ENCODE measurements around the gene ZCCHC17.

DNA sequence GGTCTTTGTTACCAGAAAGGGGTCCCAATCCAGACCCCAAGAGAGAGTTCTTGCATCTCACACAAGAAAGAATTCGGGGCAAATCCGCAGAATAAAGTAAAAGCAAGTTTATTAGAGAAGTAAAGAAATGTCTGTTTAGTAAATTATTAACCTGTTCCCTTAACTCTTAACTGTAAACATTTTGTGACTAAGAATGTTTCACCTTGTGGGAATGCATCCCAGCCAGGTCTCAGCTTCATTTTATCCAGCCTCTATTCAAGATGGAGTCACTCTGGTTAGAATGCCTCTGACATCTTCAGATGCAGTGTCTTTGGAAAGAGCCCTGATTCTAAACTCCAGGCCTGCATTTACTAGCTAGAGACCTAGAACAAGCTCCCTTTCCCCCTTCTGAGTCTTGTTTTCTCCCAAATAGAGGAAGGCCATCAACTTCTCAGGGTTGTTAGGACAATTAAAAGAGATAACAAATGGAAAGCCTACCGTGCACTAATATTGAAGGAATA is 80.6 kb downstream of the ZCCHC17 start:
- no peak for TF ChIP-seq POLR2A (IDR thresholded peaks at IDR 0.05)
- TF ChIP-seq, protein P1, sequence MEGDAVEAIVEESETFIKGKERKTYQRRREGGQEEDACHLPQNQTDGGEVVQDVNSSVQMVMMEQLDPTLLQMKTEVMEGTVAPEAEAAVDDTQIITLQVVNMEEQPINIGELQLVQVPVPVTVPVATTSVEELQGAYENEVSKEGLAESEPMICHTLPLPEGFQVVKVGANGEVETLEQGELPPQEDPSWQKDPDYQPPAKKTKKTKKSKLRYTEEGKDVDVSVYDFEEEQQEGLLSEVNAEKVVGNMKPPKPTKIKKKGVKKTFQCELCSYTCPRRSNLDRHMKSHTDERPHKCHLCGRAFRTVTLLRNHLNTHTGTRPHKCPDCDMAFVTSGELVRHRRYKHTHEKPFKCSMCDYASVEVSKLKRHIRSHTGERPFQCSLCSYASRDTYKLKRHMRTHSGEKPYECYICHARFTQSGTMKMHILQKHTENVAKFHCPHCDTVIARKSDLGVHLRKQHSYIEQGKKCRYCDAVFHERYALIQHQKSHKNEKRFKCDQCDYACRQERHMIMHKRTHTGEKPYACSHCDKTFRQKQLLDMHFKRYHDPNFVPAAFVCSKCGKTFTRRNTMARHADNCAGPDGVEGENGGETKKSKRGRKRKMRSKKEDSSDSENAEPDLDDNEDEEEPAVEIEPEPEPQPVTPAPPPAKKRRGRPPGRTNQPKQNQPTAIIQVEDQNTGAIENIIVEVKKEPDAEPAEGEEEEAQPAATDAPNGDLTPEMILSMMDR (IDR thresholded peaks at IDR 0.05): no peak

Measured in testis (tissue), 2 donors.